Endothelial cell of umbilical vein (primary cell): Measurements from ENCODE around the gene SFMBT1. TPM values are rescaled to one million over a fixed set of nuclear protein-coding genes. Genes with fewer than 3 reads are reported as not detected.
"Not testable (repeated sequence)": the region's sequence is repeated elsewhere in the genome, so short reads cannot be mapped to it uniquely, and the experiment has no call there.

Source experiments
- BruUV-seq: library from RNA; stranded (reverse); fragments of 400-500 nt; replicated peaks from 2 replicates; lab custom pipeline; 2021; lab: Mats Ljungman, UMichigan
- CTCF ChIA-PET: fragments of 300-600, 350-600 bp; sonication (Branson Sonifier 250); formaldehyde crosslinking; loops from one replicate; lab custom pipeline; 2021; ENCODE audit warnings: antibody characterized with exemption, inconsistent platforms; lab: Charles Lee
- POLR2A ChIA-PET: fragments of 300-600, 350-600 bp; sonication (Branson Sonifier 250); formaldehyde crosslinking; loops from one replicate; lab custom pipeline; 2021; ENCODE audit warnings: antibody characterized with exemption, inconsistent platforms; lab: Charles Lee
- DNase-seq: peaks from one replicate; pipeline ENCODE4 v3.0.0-alpha.2; 2011; ENCODE audit warnings: low read depth, low spot score
- FAIRE-seq: peaks from 2 replicates; lab custom pipeline; 2011; peaks lifted over from hg19 to GRCh38; lab: Jason Lieb, UNC
- H2AFZ ChIP-seq: 2 replicates; pipeline ENCODE4 v1.6.0; 2012; ENCODE audit warnings: low read depth, low read length, control low read depth, inconsistent platforms
- H3K27ac ChIP-seq: 2 replicates; pipeline ENCODE4 v1.5.1; 2011; ENCODE audit warnings: low read depth, mild to moderate bottlenecking, control low read depth, low read length, moderate library complexity; ENCODE audit not compliant: insufficient read depth
- H3K27me3 ChIP-seq, 2 experiments: 2 replicates each; pipeline versions ENCODE4 v1.6.0 to v1.6.1; 2011; ENCODE audit warnings: low read length in 2 of 2, mixed read lengths in 1 of 2; ENCODE audit not compliant: control insufficient read depth in 2 of 2, insufficient read depth in 2 of 2
- H3K36me3 ChIP-seq, 2 experiments: 2 replicates in 1 of 2; 3 replicates in 1 of 2; pipeline ENCODE4 v1.5.1; 2011; ENCODE audit warnings: low read length in 2 of 2, mild to moderate bottlenecking in 1 of 2, moderate library complexity in 1 of 2; ENCODE audit not compliant: control insufficient read depth in 2 of 2, insufficient read depth in 2 of 2; ENCODE audit errors: extremely low read depth in 1 of 2
- H3K4me1 ChIP-seq: 3 replicates; pipeline ENCODE4 v1.5.1; 2011; ENCODE audit warnings: mild to moderate bottlenecking, low read length; ENCODE audit not compliant: control insufficient read depth, insufficient read depth; ENCODE audit errors: extremely low read depth
- H3K4me2 ChIP-seq: 2 replicates; pipeline ENCODE4 v1.6.1; 2011; ENCODE audit warnings: low read length, control low read depth, mixed read lengths; ENCODE audit not compliant: insufficient read depth
- H3K4me3 ChIP-seq, 3 experiments: fragments of 200-600 bp in 1 of 3; sonication (generic), shearing (Covaris generic) in 1 of 3; replicated peaks in 1 of 3; 2 replicates each; pipeline ENCODE4 v1.5.1; 2011 to 2016; ENCODE audit warnings: control low read depth in 3 of 3, low read length in 3 of 3, mild to moderate bottlenecking in 2 of 3, inconsistent platforms in 1 of 3, low read depth in 1 of 3, moderate library complexity in 1 of 3; ENCODE audit not compliant: insufficient read depth in 1 of 3
- H3K79me2 ChIP-seq: 2 replicates; pipeline ENCODE4 v1.6.0; 2012; ENCODE audit warnings: low read length, inconsistent platforms; ENCODE audit not compliant: control insufficient read depth, insufficient read depth
- H3K9ac ChIP-seq: replicated peaks from 2 replicates; pipeline ENCODE3; 2011; ENCODE audit warnings: low read length, control low read depth; ENCODE audit not compliant: insufficient read depth; ENCODE audit errors: extremely low read depth
- H3K9me1 ChIP-seq: replicated peaks from 3 replicates; pipeline ENCODE4 v1.6.0; 2011; ENCODE audit warnings: mild to moderate bottlenecking, low read length; ENCODE audit not compliant: control insufficient read depth, insufficient read depth; ENCODE audit errors: extremely low read depth
- H3K9me3 ChIP-seq: replicated peaks from 2 replicates; pipeline ENCODE4 v1.5.1; 2012; ENCODE audit warnings: low read length, inconsistent platforms; ENCODE audit not compliant: control insufficient read depth, insufficient read depth
- H4K20me1 ChIP-seq: replicated peaks from 2 replicates; pipeline ENCODE3; 2011; ENCODE audit warnings: mild to moderate bottlenecking, low read length; ENCODE audit not compliant: control insufficient read depth, insufficient read depth; ENCODE audit errors: extremely low read depth
- CTCF ChIP-seq, 2 donors: IDR thresholded peaks; 1 replicate in 1 of 2; 2 replicates in 1 of 2; pipeline ENCODE4 v1.5.1; 2011; ENCODE audit warnings: low read length in 2 of 2, mild to moderate bottlenecking in 2 of 2, moderate library complexity in 2 of 2, control low read depth in 1 of 2, inconsistent platforms in 1 of 2, low read depth in 1 of 2; ENCODE audit not compliant: insufficient read depth in 1 of 2; ENCODE audit errors: extremely low read depth in 1 of 2
- GATA2 ChIP-seq: IDR thresholded peaks from 2 replicates; pipeline ENCODE4 v1.7.0; 2011; ENCODE audit warnings: low read depth, mild to moderate bottlenecking, moderate library complexity, mixed read lengths, low read length; ENCODE audit not compliant: insufficient read length, insufficient read depth
- JUN ChIP-seq: IDR thresholded peaks from 2 replicates; pipeline ENCODE4 v1.6.1; 2011; ENCODE audit warnings: borderline replicate concordance, low read depth; ENCODE audit not compliant: insufficient read length, insufficient read depth
- MAX ChIP-seq: IDR thresholded peaks from 2 replicates; pipeline ENCODE4 v1.6.1; 2011; ENCODE audit not compliant: insufficient read depth, insufficient read length
- MYC ChIP-seq: IDR thresholded peaks from one replicate; pipeline ENCODE4 v1.6.1; 2011; ENCODE audit warnings: mild to moderate bottlenecking, low read depth, low read length
- dilution Hi-C: fragments of 300-500 bp; cut with MboI; formaldehyde crosslinking; loops from one replicate; pipeline ENCODE4 v1.15.0; 2019; ENCODE audit warnings: low sequenced_read_pairs; ENCODE audit not compliant: extremely low pct_ligation_motif_present
- intact Hi-C: fragments of 100-400 bp; cut with micrococcal nuclease; formaldehyde crosslinking; loops from one replicate; pipeline ENCODE4 v1.10.0; 2022
- polyA plus RNA-seq, 4 experiments: library from polyadenylated mRNA; depleted of rRNA in 3 of 4; stranded (reverse) in 3 of 4; unstranded in 1 of 4; fragments of >200 nt; gene quantifications; 2 replicates each; pipeline versions ENCODE4 v1.2.1 to v1.2.3, GENCODE V29; 2011 to 2012; ENCODE audit warnings: missing spikeins in 1 of 4
- total RNA-seq: library from RNA; stranded (reverse); gene quantifications from 2 replicates; pipeline ENCODE4 v1.2.3, GENCODE V29; 2021

Gene SFMBT1
- total and polyA plus RNA-seq, 2 donors (not counting 3 experiments of a cell fraction or from before 2014, with no cell fraction given) = 1.8 to 6.0 TPM

GRCh38 chr3:53062905-53063304 is 17.0 kb upstream of the SFMBT1 start:
- no peaks in the 10 kb centered on the region for H3K9me1 ChIP-seq
- DNase-seq = no peak
- dilution Hi-C loops = no loop called here
- H3K27me3 ChIP-seq = peaks cover 4 to 11% of the 10 kb centered on the region in 2 experiments
- H3K4me2 ChIP-seq = no peak overlapping the region
- BruUV-seq = no TSS peak
- H3K36me3 ChIP-seq = no peaks in the 10 kb centered on the region
- no peaks in the 10 kb centered on the region for H3K9me3 ChIP-seq
- H3K9ac ChIP-seq = no peak overlapping the region
- no peak for FAIRE-seq
- TF ChIP-seq MYC (no peak), GATA2 (no peak), JUN (no peak), MAX (no peak)
- no peaks in the 10 kb centered on the region for H3K79me2 ChIP-seq
- no peak overlapping the region for H2AFZ ChIP-seq
- no peak overlapping the region for H3K27ac ChIP-seq
- POLR2A ChIA-PET = no interaction called here
- intact Hi-C loops = no loop called here
- no peak overlapping the region for H3K4me3 ChIP-seq
- CTCF ChIA-PET = no interaction called here
- no peaks in the 10 kb centered on the region for H3K4me1 ChIP-seq
- no peaks in the 10 kb centered on the region for H4K20me1 ChIP-seq

- CTCF ChIA-PET = no interaction called here
- intact Hi-C loops = no loop called here
Measured at GRCh38 chr3:53056442-53056841, 10.6 kb upstream of the SFMBT1 start.

GRCh38 chr3:53054233-53054632 is 8.4 kb upstream of the SFMBT1 start:
- intact Hi-C loops, FAIRE-seq, H3K4me1 ChIP-seq, H4K20me1 ChIP-seq, H3K4me3 ChIP-seq, DNase-seq, H3K9ac ChIP-seq, BruUV-seq, H3K27ac ChIP-seq, H2AFZ ChIP-seq, H3K27me3 ChIP-seq, H3K9me1 ChIP-seq, H3K4me2 ChIP-seq, H3K9me3 ChIP-seq, dilution Hi-C loops, H3K36me3 ChIP-seq, H3K79me2 ChIP-seq, POLR2A ChIA-PET: not testable (repeated sequence)
- CTCF ChIA-PET = interaction anchor here (0.7 to 1.2 kb wide), 3 partner anchors 12 to 77 kb away, joined by 3 to 4 read pairs (median 4); no protein-coding TSS in a partner anchor

More at GRCh38 chr3:53056442-53056841, 10.6 kb upstream of the SFMBT1 start:
- Histone ChIP-seq H3K4me1 (no peaks in the 10 kb centered on the region), H4K20me1 (no peaks in the 10 kb centered on the region), H3K9ac (no peak overlapping the region), H3K9me3 (no peaks in the 10 kb centered on the region), H3K9me1 (no peaks in the 10 kb centered on the region), H3K27ac (no peak overlapping the region), H3K4me3 (no peak overlapping the region), H3K79me2 (no peaks in the 10 kb centered on the region), H3K36me3 (no peaks in the 10 kb centered on the region), H2AFZ (no peak overlapping the region), H3K27me3 (no peaks in the 10 kb centered on the region), H3K4me2 (no peak overlapping the region)
- dilution Hi-C loops = no loop called here
- POLR2A ChIA-PET = no interaction called here
- TF ChIP-seq CTCF (IDR thresholded peaks at IDR 0.05; ENCODE audit: extremely low read depth in 1 of 2, insufficient read depth in 1 of 2, low read depth in 1 of 2, low read length in 2 of 2) (peak; percentile 5 to 40), GATA2 (no peak)
- FAIRE-seq = peak; percentile 55
- no peak for DNase-seq
- no TSS peak for BruUV-seq
